OCI-LY7 (cell line): Measurements from ENCODE around the gene SPAG9. TPM values are rescaled to one million over a fixed set of nuclear protein-coding genes. Genes with fewer than 3 reads are reported as not detected.

Experiments used
- BruUV-seq: library from RNA; stranded (reverse); fragments of 400-500 nt; replicated peaks from 2 replicates; lab custom pipeline; 2021; lab: Mats Ljungman, UMichigan
- CTCF ChIA-PET: fragments of 300-600 bp; sonication (Branson Sonifier 250); formaldehyde crosslinking; loops from one replicate; lab custom pipeline; 2022; ENCODE audit warnings: antibody characterized with exemption; ENCODE audit not compliant: unreplicated experiment; lab: Charles Lee
- POLR2A ChIA-PET: fragments of 300-600 bp; sonication (Branson Sonifier 250); formaldehyde crosslinking; loops from one replicate; lab custom pipeline; 2022; ENCODE audit warnings: antibody characterized with exemption; lab: Charles Lee
- DNase-seq: peaks from one replicate; pipeline ENCODE4 v3.0.0-alpha.2; 2015; ENCODE audit warnings: low spot score
- H2AFZ ChIP-seq: fragments of 200-600 bp; sonication (generic), shearing (Covaris generic); 2 replicates; pipeline ENCODE4 v1.6.1; 2014; ENCODE audit warnings: mild to moderate bottlenecking, antibody characterized with exemption, low read length, moderate library complexity
- H3K27ac ChIP-seq: fragments of 200-600 bp; sonication (generic); 2 replicates; pipeline ENCODE4 v1.5.1; 2014; ENCODE audit warnings: mixed run types, low read depth, mild to moderate bottlenecking, moderate library complexity, low read length, inconsistent platforms; ENCODE audit not compliant: poor library complexity, severe bottlenecking
- H3K36me3 ChIP-seq: fragments of 200-600 bp; sonication (generic); 2 replicates; pipeline ENCODE4 v1.6.1; 2014; ENCODE audit warnings: mild to moderate bottlenecking, antibody characterized with exemption, low read length, moderate library complexity, mixed read lengths; ENCODE audit not compliant: insufficient read depth
- H3K4me1 ChIP-seq: fragments of 200-600 bp; sonication (generic); 2 replicates; pipeline ENCODE4 v1.5.1; 2014; ENCODE audit warnings: mild to moderate bottlenecking, low read length; ENCODE audit not compliant: insufficient read depth, poor library complexity, severe bottlenecking
- H3K4me2 ChIP-seq: fragments of 200-600 bp; sonication (generic); 2 replicates; pipeline ENCODE4 v1.6.1; 2014; ENCODE audit warnings: mild to moderate bottlenecking, low read length
- H3K4me3 ChIP-seq: fragments of 200-600 bp; sonication (generic); 2 replicates; pipeline ENCODE4 v1.5.1; 2014; ENCODE audit warnings: mild to moderate bottlenecking, low read depth, low read length; ENCODE audit not compliant: poor library complexity, severe bottlenecking
- H3K79me2 ChIP-seq: fragments of 200-600 bp; sonication (generic); 2 replicates; pipeline ENCODE4 v1.6.1; 2016; ENCODE audit warnings: low read depth, mild to moderate bottlenecking, low read length, moderate library complexity, mixed read lengths; ENCODE audit not compliant: insufficient read depth
- H3K9me2 ChIP-seq: fragments of 200-600 bp; sonication (generic); 2 replicates; pipeline ENCODE4 v1.6.1; 2016; ENCODE audit warnings: mild to moderate bottlenecking, low read length, mixed read lengths; ENCODE audit not compliant: insufficient read depth
- H3K9me3 ChIP-seq: fragments of 200-600 bp; sonication (generic); 2 replicates; pipeline ENCODE4 v1.6.1; 2014; ENCODE audit warnings: mild to moderate bottlenecking, mixed run types, low read length, mixed read lengths
- H4K20me1 ChIP-seq: fragments of 200-600 bp; sonication (generic); 2 replicates; pipeline ENCODE4 v1.6.1; 2014; ENCODE audit warnings: mild to moderate bottlenecking, antibody characterized with exemption, low read length, moderate library complexity, mixed read lengths; ENCODE audit not compliant: insufficient read depth
- CTCF ChIP-seq: fragments of 200-600 bp; sonication (generic); conservative IDR thresholded peaks from 2 replicates; pipeline ENCODE4 v1.5.1; 2014; ENCODE audit warnings: mild to moderate bottlenecking, antibody characterized with exemption, low read length, moderate library complexity, mixed read lengths
- EZH2phosphoT487 ChIP-seq: fragments of 200-600 bp; sonication (generic); IDR thresholded peaks from 2 replicates; pipeline ENCODE4 v1.6.1; 2018; ENCODE audit warnings: low read depth, borderline replicate concordance, mild to moderate bottlenecking, mixed run types, antibody characterized with exemption, low read length, moderate library complexity, mixed read lengths
- intact Hi-C: fragments of 100-400 bp; cut with micrococcal nuclease; formaldehyde crosslinking; loops from one replicate; pipeline ENCODE4 v1.10.0; 2022; ENCODE audit not compliant: unreplicated experiment
- total RNA-seq, 2 experiments: library from RNA; depleted of rRNA in 1 of 2; stranded (reverse); fragments of >200 nt in 1 of 2; shearing (Covaris generic) in 1 of 2; gene quantifications; 2 replicates each; pipeline ENCODE4 v1.2.3, GENCODE V29; 2014 to 2022

SPAG9 gene
- total RNA-seq, 2 experiments from 2014 or later: 75.5 to 78.9 TPM

GRCh38 chr17:50995668-50996067, 125.0 kb downstream of the SPAG9 start:
- H4K20me1 ChIP-seq: no peaks in the 10 kb centered on the region; the same call in 1 of the 2 replicates
- TF ChIP-seq CTCF: no peak
- no peak overlapping the region for H3K27ac ChIP-seq
- intact Hi-C loops: no loop called here
- ChIA-PET CTCF (no interaction called here), POLR2A (interaction anchor here (0.9 to 1.6 kb wide), 2 partner anchors 19 to 75 kb away, joined by 3 read pairs; no protein-coding TSS in a partner anchor)
- no peak overlapping the region for H3K4me2 ChIP-seq
- BruUV-seq: no TSS peak
- no peak for DNase-seq
- H3K4me1 ChIP-seq: no peaks in the 10 kb centered on the region
- H3K4me3 ChIP-seq: no peak overlapping the region
- no peaks in the 10 kb centered on the region for H3K9me2 ChIP-seq
- H3K36me3 ChIP-seq: peaks cover 94% of the 10 kb centered on the region
- no peak overlapping the region for H2AFZ ChIP-seq
- no peaks in the 10 kb centered on the region for H3K9me3 ChIP-seq
- H3K79me2 ChIP-seq: no peaks in the 10 kb centered on the region

GRCh38 chr17:50993544-50993943, 127.1 kb downstream of the SPAG9 start:
- Histone ChIP-seq H3K79me2 (no peaks in the 10 kb centered on the region), H3K4me2 (no peak overlapping the region), H3K9me3 (no peaks in the 10 kb centered on the region), H3K36me3 (peaks cover 96% of the 10 kb centered on the region), H3K27ac (no peak overlapping the region), H3K4me1 (no peaks in the 10 kb centered on the region), H4K20me1 (no peaks in the 10 kb centered on the region), H2AFZ (no peak overlapping the region), H3K9me2 (no peaks in the 10 kb centered on the region), H3K4me3 (no peak overlapping the region)
- TF ChIP-seq CTCF: no peak
- no peak for TF ChIP-seq EZH2phosphoT487
- CTCF ChIA-PET: no interaction called here
- BruUV-seq: no TSS peak
- no peak for DNase-seq
- intact Hi-C loops: no loop called here
- POLR2A ChIA-PET: no interaction called here

GRCh38 chr17:50989149-50989548, 131.5 kb downstream of the SPAG9 start:
- DNase-seq: no peak
- H3K4me3 ChIP-seq: no peak overlapping the region
- no peak overlapping the region for H3K27ac ChIP-seq
- no peaks in the 10 kb centered on the region for H3K4me1 ChIP-seq
- POLR2A ChIA-PET: no interaction called here
- peaks cover 92% of the 10 kb centered on the region for H3K36me3 ChIP-seq
- H3K4me2 ChIP-seq: no peak overlapping the region
- no peaks in the 10 kb centered on the region for H3K9me2 ChIP-seq
- no peak overlapping the region for H2AFZ ChIP-seq
- H3K79me2 ChIP-seq: no peaks in the 10 kb centered on the region
- H4K20me1 ChIP-seq: no peaks in the 10 kb centered on the region
- BruUV-seq: no TSS peak
- H3K9me3 ChIP-seq: no peaks in the 10 kb centered on the region
- CTCF ChIA-PET: no interaction called here
- no peak for TF ChIP-seq EZH2phosphoT487
- no peak for TF ChIP-seq CTCF
- intact Hi-C loops: no loop called here
